Spleen (tissue), 11 donors: Measurements from ENCODE around the gene NKD1. TPM values are rescaled to one million over a fixed set of nuclear protein-coding genes. Genes with fewer than 3 reads are reported as not detected.

Experiments used
- DNase-seq: peaks from one replicate; pipeline ENCODE4 v3.0.0-alpha.2; 2020
- H3K27ac ChIP-seq, 8 donors: fragments of 200-600 bp; sonication (generic) in 7 of 8; 1 replicate in 4 of 8; 2 replicates in 4 of 8; pipeline versions ENCODE4 v1.5.0 to v1.8.0; 2016 to 2021; ENCODE audit warnings: inconsistent platforms in 4 of 8, mild to moderate bottlenecking in 4 of 8, moderate library complexity in 1 of 8
- H3K27me3 ChIP-seq, 7 donors: fragments of 200-600 bp; sonication (generic) in 6 of 7; replicated peaks in 1 of 7; 1 replicate in 4 of 7; 2 replicates in 3 of 7; pipeline versions ENCODE4 v1.5.0 to v1.8.0; 2016 to 2021; ENCODE audit warnings: inconsistent platforms in 3 of 7, mild to moderate bottlenecking in 1 of 7
- H3K36me3 ChIP-seq, 6 donors: fragments of 200-600 bp; sonication (generic) in 5 of 6; 1 replicate in 4 of 6; 2 replicates in 2 of 6; pipeline versions ENCODE4 v1.5.0 to v1.8.0; 2016 to 2021; ENCODE audit warnings: inconsistent platforms in 2 of 6
- H3K4me1 ChIP-seq, 6 donors: fragments of 200-600 bp; sonication (generic) in 5 of 6; 1 replicate in 3 of 6; 2 replicates in 3 of 6; pipeline versions ENCODE4 v1.5.0 to v1.8.0; 2016 to 2021; ENCODE audit warnings: inconsistent platforms in 3 of 6
- H3K4me3 ChIP-seq, 8 donors: fragments of 200-600 bp; sonication (generic) in 7 of 8; 1 replicate in 4 of 8; 2 replicates in 4 of 8; pipeline versions ENCODE4 v1.5.0 to v1.8.0; 2016 to 2021; ENCODE audit warnings: inconsistent platforms in 4 of 8, mild to moderate bottlenecking in 4 of 8, moderate library complexity in 2 of 8
- H3K9me3 ChIP-seq, 8 donors: fragments of 200-600 bp; sonication (generic) in 7 of 8; 1 replicate in 4 of 8; 2 replicates in 4 of 8; pipeline versions ENCODE4 v1.5.0 to v1.8.0; 2016 to 2021; ENCODE audit warnings: inconsistent platforms in 4 of 8
- CTCF ChIP-seq, 11 experiments: fragments of 200-600 bp in 7 of 11; fragments of 450-650 bp in 4 of 11; sonication (generic) in 4 of 11; IDR thresholded peaks in 8 of 11; conservative IDR thresholded peaks in 3 of 11; 1 replicate in 7 of 11; 2 replicates in 4 of 11; pipeline versions ENCODE4 v1.4.0 to v1.8.0; 2016 to 2021; ENCODE audit warnings: antibody characterized with exemption in 11 of 11, inconsistent platforms in 4 of 11, mild to moderate bottlenecking in 1 of 11
- POLR2A ChIP-seq, 3 donors: fragments of 450-650 bp; IDR thresholded peaks; one replicate each; pipeline ENCODE4 v1.5.1; 2017; ENCODE audit warnings: antibody characterized with exemption in 3 of 3, mild to moderate bottlenecking in 1 of 3
- POLR2AphosphoS5 ChIP-seq, 3 donors: sonication (generic); formaldehyde crosslinking; IDR thresholded peaks; one replicate each; pipeline ENCODE4 v1.5.1; 2017; ENCODE audit warnings: antibody characterized with exemption in 3 of 3
- WGBS, 5 donors: extraction: QIAGEN DNeasy Blood & Tissue Kit in 3 of 5; methylation state at CpG; one replicate each; pipeline versions ENCODE4 v1.1.5 to v1.1.7; 2013 to 2018; 5-methylcytosine and 5-hydroxymethylcytosine counted together
- intact Hi-C: fragments of 100-400 bp; cut with DNase I; formaldehyde crosslinking; loops from one replicate; pipeline ENCODE4 v1.15.0; 2023; ENCODE audit warnings: low total_unique reads
- polyA plus RNA-seq, 3 donors: library from polyadenylated mRNA; stranded (reverse); fragments of 200-250 nt; gene quantifications; one replicate each; pipeline ENCODE4 v1.2.1, GENCODE V29; 2013
- total RNA-seq, 7 donors: library from RNA; depleted of rRNA in 3 of 7; stranded (reverse); fragments of >200 nt in 3 of 7; fragmentation: NEBNext Ultra II Directional in 4 of 7; extraction: Animal tissue kit (Norgen Biotek cat#: 25700) in 4 of 7; gene quantifications; one replicate each; pipeline versions ENCODE4 v1.1.0 to v1.2.1, GENCODE V29; 2016 to 2021
- donor health status: healthy with polysubstance abuse.
- donor health status: DM: no; HTN: no; CAD: no; lungs with moderate emphysema.
- donor health status: DM: no; HTN: no; CAD: no.
- donor health status: Bipolar disorder and iron deficiency.
- donor health status: healthy.
- donor health status: DM: no; HTN: no; CAD: no.
- donor health status: DM: yes; HTN: yes; CAD: no.

Gene NKD1
- total and polyA plus RNA-seq, 10 donors: 0.11 to 15.2 (median 3.6) TPM

- Histone ChIP-seq H3K27ac (no peak overlapping the region), H3K4me1 (peaks cover 8 to 19% (median 13%) of the 10 kb centered on the region in 6 donors), H3K9me3 (no peaks in the 10 kb centered on the region), H3K27me3 (no peaks in the 10 kb centered on the region), H3K36me3 (peaks cover 0 to 6% (median 0%) of the 10 kb centered on the region in 6 donors), H3K4me3 (no peak overlapping the region)
- intact Hi-C loops: no loop called here
- no peak for DNase-seq
- WGBS, 5 donors: 91 to 97% (median 95%) methylated on average over 11 of the region's 11 CpGs
- TF ChIP-seq POLR2A (IDR thresholded peaks at IDR 0.05) (no peak), CTCF (IDR thresholded peaks at IDR 0.05 in 8 of 11, conservative IDR thresholded peaks at IDR 0.05 in 3 of 11) (no peak), POLR2AphosphoS5 (IDR thresholded peaks at IDR 0.05) (no peak)
Observed at GRCh38 chr16:50630394-50631020, 82.3 kb downstream of the NKD1 start.

DNA sequence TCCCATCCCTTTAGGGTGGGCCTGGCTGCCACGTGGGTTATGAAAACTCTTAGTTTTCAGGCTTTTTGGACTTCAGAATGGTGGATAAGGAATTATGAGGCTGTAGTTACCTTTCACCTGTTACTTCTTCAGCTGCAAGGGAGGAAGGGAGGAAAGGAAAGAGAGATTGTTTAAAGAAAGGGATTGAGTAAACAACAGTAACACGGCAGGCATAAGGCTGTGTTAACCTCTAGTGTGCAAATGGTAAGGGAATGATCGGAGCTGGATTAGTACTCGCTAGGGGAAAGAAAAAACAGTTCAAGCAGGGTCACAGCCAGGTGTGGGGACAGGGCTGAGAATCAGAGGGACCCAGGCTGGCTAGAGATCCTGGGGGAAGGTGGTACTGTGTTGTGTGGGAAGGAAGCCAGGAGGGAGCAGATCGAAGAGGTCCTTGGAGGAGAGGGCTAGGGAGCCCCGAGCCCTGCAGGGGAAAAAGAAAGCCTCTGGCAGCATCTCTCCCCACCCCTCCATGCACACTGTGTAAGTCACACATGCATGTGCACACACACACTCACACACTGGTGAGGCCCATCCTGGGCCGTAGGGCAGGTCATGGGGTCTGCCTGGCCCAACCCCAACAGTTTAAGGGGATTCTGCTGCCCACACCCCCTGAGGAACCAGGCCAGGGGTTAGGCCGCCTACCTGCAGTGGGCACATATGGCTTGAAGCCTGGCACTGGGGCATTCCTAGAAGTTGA lies 83.2 kb downstream of the NKD1 start:
- H3K27me3 ChIP-seq: no peaks in the 10 kb centered on the region
- intact Hi-C loops: no loop called here
- H3K4me3 ChIP-seq: no peak overlapping the region
- TF ChIP-seq POLR2AphosphoS5 (IDR thresholded peaks at IDR 0.05): no peak
- TF ChIP-seq POLR2A (IDR thresholded peaks at IDR 0.05): no peak
- no peak for TF ChIP-seq CTCF (IDR thresholded peaks at IDR 0.05 in 8 of 11, conservative IDR thresholded peaks at IDR 0.05 in 3 of 11)
- whole genome bisulfite sequencing, 5 donors: 74 to 84% (median 82%) methylated on average over 7 to 8 of the region's 8 CpGs
- H3K36me3 ChIP-seq: peaks cover 0 to 6% (median 0%) of the 10 kb centered on the region in 6 donors
- peaks cover 8 to 16% (median 12%) of the 10 kb centered on the region in 6 donors for H3K4me1 ChIP-seq
- H3K27ac ChIP-seq: no peak overlapping the region
- H3K9me3 ChIP-seq: no peaks in the 10 kb centered on the region
- no peak for DNase-seq

- H3K4me3 ChIP-seq: no peak overlapping the region
- TF ChIP-seq POLR2AphosphoS5 (IDR thresholded peaks at IDR 0.05) (no peak), CTCF (IDR thresholded peaks at IDR 0.05 in 8 of 11, conservative IDR thresholded peaks at IDR 0.05 in 3 of 11) (no peak), POLR2A (IDR thresholded peaks at IDR 0.05) (no peak)
- peaks cover 5 to 9% (median 7%) of the 10 kb centered on the region in 6 donors for H3K4me1 ChIP-seq
- 87 to 92% (median 91%) methylated on average over 20 to 22 of the region's 22 CpGs for WGBS, 5 donors
- H3K27me3 ChIP-seq: no peaks in the 10 kb centered on the region
- peaks cover 0 to 6% (median 0%) of the 10 kb centered on the region in 6 donors for H3K36me3 ChIP-seq
- no peaks in the 10 kb centered on the region for H3K9me3 ChIP-seq
- no peak for DNase-seq
- H3K27ac ChIP-seq: no peak overlapping the region
- intact Hi-C loops: no loop called here
Observed at GRCh38 chr16:50631985-50632576, 83.9 kb downstream of the NKD1 start.
